SHP77 treated with DMSO at 0.1 percent for 48 hours (cell line): ENCODE measurements around the gene CTSL.
"Not testable (repeated sequence)": the region's sequence is repeated elsewhere in the genome, so short reads cannot be mapped to it uniquely, and the experiment has no call there.

Experiments used
- DNase-seq: peaks from one replicate; lab custom pipeline; 2025; lab: John Stamatoyannopoulos, UW

The CTSL gene

GRCh38 chr9:87759980-87760379 is 34.1 kb downstream of the CTSL start:
- DNase-seq: not testable (repeated sequence)

- DNase-seq: no peak
Measured at GRCh38 chr9:87760529-87760928, 34.6 kb downstream of the CTSL start.

- DNase-seq: no peak
Measured at GRCh38 chr9:87763286-87763685, 37.4 kb downstream of the CTSL start.

- DNase-seq: no peak
Measured at GRCh38 chr9:87765521-87765920, 39.6 kb downstream of the CTSL start.

DNA sequence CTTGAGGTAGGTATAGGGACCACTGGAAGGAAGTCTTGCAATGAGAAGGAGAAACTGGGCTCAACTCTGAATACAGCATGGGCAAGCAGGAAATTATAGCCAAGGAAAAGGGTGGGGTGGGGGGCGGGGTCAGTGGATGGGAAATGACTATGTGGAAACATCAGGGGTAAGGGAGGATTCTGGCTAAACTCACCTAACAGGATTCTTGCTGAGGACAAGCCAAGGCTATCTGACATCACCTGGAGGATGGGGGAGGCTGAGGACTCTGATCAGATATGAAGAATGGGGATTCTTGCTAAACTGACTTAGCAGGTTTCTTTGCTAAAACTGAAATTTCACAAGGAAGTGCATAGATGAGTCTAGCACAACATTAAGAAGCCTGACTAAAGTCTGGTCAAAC is 40.8 kb downstream of the CTSL start:
- DNase-seq: no peak

DNA sequence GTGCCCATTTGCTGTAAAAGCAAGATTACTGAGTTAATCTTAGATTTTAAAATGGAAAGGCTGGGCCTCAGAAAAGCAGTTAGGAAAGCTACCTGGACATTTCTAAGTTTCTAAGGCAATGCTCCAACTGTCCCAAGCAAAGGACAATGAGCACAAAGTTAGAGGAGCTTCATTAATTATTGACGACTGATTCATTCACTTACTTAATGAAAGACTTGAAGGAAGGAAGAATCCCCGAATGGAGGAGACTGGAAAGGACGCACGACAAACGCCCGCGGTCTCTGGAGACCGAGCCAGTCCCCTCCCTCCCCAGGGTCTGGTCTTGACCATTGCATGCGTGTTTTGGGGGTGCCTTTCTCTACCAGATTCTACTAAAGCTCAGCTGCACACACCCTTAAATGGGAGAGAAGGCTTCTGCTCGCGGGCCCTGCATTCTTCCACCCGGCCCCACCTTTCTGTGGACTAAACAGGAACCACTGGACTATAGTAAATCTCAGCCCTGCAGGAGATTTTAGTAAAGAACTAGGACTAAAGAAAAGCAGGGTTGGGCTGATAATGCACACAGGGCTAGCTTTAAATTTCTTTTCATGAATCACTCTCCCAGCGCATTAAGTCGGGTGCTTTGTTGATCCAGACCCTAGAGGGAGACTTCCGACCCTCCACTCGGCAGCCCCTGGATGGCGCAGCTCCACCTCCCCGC is 44.8 kb downstream of the CTSL start:
- no peak for DNase-seq

GRCh38 chr9:87771316-87772006 is 45.5 kb downstream of the CTSL start:
- no peak for DNase-seq

DNA sequence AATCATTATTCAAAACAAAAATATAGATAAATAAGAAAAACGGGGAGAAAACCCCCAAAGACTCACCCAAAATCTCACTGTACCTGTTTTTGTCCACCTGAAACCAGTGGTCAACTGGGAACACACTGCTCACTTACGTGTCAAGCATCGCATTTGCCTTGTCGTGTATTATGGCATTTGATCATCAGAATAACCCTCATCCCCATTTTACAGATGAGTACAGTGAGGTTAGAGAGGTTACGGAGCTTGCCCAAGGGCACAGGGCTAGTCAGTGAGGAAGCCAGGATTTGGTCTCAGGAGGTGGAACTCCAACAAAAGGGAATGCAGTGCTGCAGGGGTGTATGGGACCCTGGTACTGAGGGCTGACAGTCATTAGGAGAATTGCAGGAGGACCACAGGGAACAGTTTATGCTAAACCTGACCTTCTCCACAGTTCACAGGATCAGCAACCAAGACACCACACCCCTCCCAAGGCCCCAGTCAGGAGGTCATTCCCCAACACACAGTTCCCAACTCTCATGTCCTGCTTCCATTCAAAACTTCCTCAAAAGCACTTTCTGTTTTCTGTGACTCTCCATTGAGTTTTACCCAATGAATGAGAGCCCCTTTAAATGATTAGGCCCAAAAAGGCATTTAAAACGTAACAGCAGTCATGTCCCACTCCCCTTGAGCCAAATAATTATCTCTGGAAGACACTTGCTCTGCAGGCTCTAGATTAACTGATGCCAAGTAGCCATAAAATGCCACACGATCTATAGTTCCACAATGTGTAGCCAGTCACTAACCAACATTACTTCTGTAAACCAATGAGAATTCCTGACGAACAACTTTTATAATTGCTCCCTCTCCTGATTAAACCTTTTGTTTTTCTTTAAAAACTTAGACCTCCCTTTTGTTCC is 50.8 kb downstream of the CTSL start:
- DNase-seq: no peak

- no peak for DNase-seq
Measured at GRCh38 chr9:87778996-87779395, 53.1 kb downstream of the CTSL start.
